Hepatocyte (in vitro differentiated cells): Measurements from ENCODE around the gene MAMSTR. TPM values are rescaled to one million over a fixed set of nuclear protein-coding genes. Genes with fewer than 3 reads are reported as not detected.

Experiments
- DNase-seq: peaks from one replicate; pipeline ENCODE4 v3.0.0-alpha.2; 2016; ENCODE audit warnings: low spot score
- H2AFZ ChIP-seq: fragments of 200-600 bp; sonication (generic); 2 replicates; pipeline ENCODE4 v1.6.0; 2016; ENCODE audit warnings: antibody characterized with exemption, mild to moderate bottlenecking
- H3K27ac ChIP-seq: fragments of 200-600 bp; sonication (generic); 2 replicates; pipeline ENCODE4 v1.5.1; 2016; ENCODE audit warnings: mild to moderate bottlenecking
- H3K27me3 ChIP-seq: fragments of 200-600 bp; sonication (generic); 2 replicates; pipeline ENCODE4 v1.6.1; 2016
- H3K36me3 ChIP-seq: fragments of 200-600 bp; sonication (generic); replicated peaks from 2 replicates; pipeline ENCODE4 v1.5.1; 2016; ENCODE audit warnings: low read depth; ENCODE audit not compliant: insufficient read depth
- H3K4me1 ChIP-seq: fragments of 200-600 bp; sonication (generic); 2 replicates; pipeline ENCODE4 v1.5.1; 2016; ENCODE audit warnings: mild to moderate bottlenecking, moderate library complexity; ENCODE audit not compliant: insufficient read depth
- H3K4me2 ChIP-seq: fragments of 200-600 bp; sonication (generic); 2 replicates; pipeline ENCODE4 v1.6.0; 2016
- H3K4me3 ChIP-seq: fragments of 200-600 bp; sonication (generic); 2 replicates; pipeline ENCODE4 v1.5.1; 2016; ENCODE audit warnings: mild to moderate bottlenecking
- H3K79me2 ChIP-seq: fragments of 200-600 bp; sonication (generic); 2 replicates; pipeline ENCODE4 v1.6.0; 2017; ENCODE audit warnings: mild to moderate bottlenecking
- H3K9me2 ChIP-seq: fragments of 200-600 bp; sonication (generic); replicated peaks from 2 replicates; pipeline ENCODE4 v1.6.0; 2017; ENCODE audit warnings: mild to moderate bottlenecking; ENCODE audit not compliant: insufficient read depth
- H3K9me3 ChIP-seq: fragments of 200-600 bp; sonication (generic); 2 replicates; pipeline ENCODE4 v1.5.1; 2016; ENCODE audit warnings: low read depth, mild to moderate bottlenecking
- H4K20me1 ChIP-seq: fragments of 200-600 bp; sonication (generic); 2 replicates; pipeline ENCODE4 v1.6.0; 2016; ENCODE audit warnings: mild to moderate bottlenecking; ENCODE audit not compliant: insufficient read depth, poor library complexity, severe bottlenecking
- CTCF ChIP-seq: fragments of 200-600 bp; sonication (generic); IDR thresholded peaks from 2 replicates; pipeline ENCODE4 v1.5.1; 2016; ENCODE audit warnings: antibody characterized with exemption, mild to moderate bottlenecking; ENCODE audit not compliant: poor library complexity
- EZH2 ChIP-seq: fragments of 200-600 bp; sonication (generic); IDR thresholded peaks from 2 replicates; pipeline ENCODE4 v1.6.1; 2016; ENCODE audit warnings: antibody characterized with exemption, mild to moderate bottlenecking, borderline replicate concordance
- EZH2phosphoT487 ChIP-seq: fragments of 200-600 bp; sonication (generic); IDR thresholded peaks from one replicate; pipeline ENCODE4 v1.6.1; 2018; ENCODE audit warnings: antibody characterized with exemption, mild to moderate bottlenecking, low read depth, moderate library complexity; ENCODE audit not compliant: unreplicated experiment, severe bottlenecking
- WGBS: methylation state at CpG from one replicate; pipeline ENCODE4 v1.1.6; 2016; ENCODE audit warnings: low lambda C conversion rate; ENCODE audit errors: missing lambda C conversion rate; 5-methylcytosine and 5-hydroxymethylcytosine counted together
- polyA plus RNA-seq: library from polyadenylated mRNA; unstranded; fragments of >200 nt; fragmentation: Nextera tagmentation; extraction: Ambion mirVana; gene quantifications from 2 replicates; pipeline ENCODE4 v1.2.1, GENCODE V29; 2016
- total RNA-seq: library from RNA; depleted of rRNA; stranded (reverse); fragments of >200 nt; gene quantifications from 2 replicates; pipeline ENCODE4 v1.2.3, GENCODE V29; 2014

The MAMSTR gene
- total and polyA plus RNA-seq, 2 experiments from 2014 or later, result 2.3 to 5.2 TPM

DNA sequence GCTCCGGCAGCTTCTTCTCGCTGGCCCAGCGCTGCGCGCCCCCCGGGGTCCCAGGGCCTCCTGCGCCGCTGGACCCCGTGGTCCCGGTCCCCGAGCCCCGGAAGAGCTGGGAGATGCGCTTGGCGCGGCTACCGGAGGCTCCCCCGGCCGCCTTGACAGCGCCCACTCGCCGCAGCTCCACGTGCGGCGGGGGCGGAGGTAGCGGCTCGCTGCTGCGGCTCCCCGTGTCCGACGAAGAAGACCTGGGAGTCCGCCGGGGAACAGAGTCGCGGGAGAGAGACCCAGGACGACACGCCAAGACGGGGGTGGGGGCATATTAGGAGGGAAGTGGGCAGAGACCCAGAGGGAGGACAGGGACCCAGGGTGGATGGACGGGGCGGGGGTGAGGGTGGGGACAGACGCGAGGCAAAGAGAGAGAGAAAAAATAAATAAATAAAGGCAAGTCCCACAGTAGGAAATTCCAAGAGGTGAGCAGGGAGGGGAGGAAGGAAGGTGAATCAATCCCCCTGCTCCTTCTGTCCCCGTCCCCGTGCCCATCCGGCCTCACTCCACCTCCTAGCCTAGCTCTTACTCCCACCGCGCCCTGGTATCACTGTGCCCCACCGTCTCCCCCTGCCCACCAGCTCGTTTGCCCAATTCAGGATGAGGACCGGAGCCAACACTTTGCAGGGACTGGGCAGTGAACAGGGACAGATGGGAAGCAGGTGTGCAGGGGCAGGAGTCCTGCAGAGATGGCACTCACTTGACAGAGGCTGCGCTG, 20.1 kb upstream of the MAMSTR start:
- Histone ChIP-seq H3K9me3 (no peaks in the 10 kb centered on the region), H3K4me1 (peaks cover 9% of the 10 kb centered on the region), H3K27me3 (peaks cover 10% of the 10 kb centered on the region), H3K4me2 (peak overlapping the region; percentile 99), H3K4me3 (peak overlapping the region; percentile 79), H2AFZ (peak overlapping the region; percentile 86), H3K79me2 (no peaks in the 10 kb centered on the region), H3K36me3 (no peaks in the 10 kb centered on the region), H4K20me1 (no peaks in the 10 kb centered on the region), H3K9me2 (no peaks in the 10 kb centered on the region), H3K27ac (no peak overlapping the region)
- WGBS, result 16% methylated on average over 45 of the region's 51 CpGs
- DNase-seq, result no peak
- TF ChIP-seq EZH2, result no peak
- TF ChIP-seq CTCF, result no peak
- TF ChIP-seq EZH2phosphoT487, result no peak

GRCh38 chr19:48738557-48739403, 19.3 kb upstream of the MAMSTR start:
- Histone ChIP-seq H3K4me3 (peak overlapping the region; percentile 79), H3K36me3 (no peaks in the 10 kb centered on the region), H3K4me2 (peak overlapping the region; percentile 99), H3K9me3 (no peaks in the 10 kb centered on the region), H3K9me2 (no peaks in the 10 kb centered on the region), H2AFZ (peak overlapping the region; percentile 86), H3K27ac (peak overlapping the region; percentile 70), H3K4me1 (peaks cover 9% of the 10 kb centered on the region), H4K20me1 (no peaks in the 10 kb centered on the region), H3K27me3 (peaks cover 10% of the 10 kb centered on the region), H3K79me2 (no peaks in the 10 kb centered on the region)
- TF ChIP-seq CTCF (peak; percentile 31), EZH2phosphoT487 (no peak)
- DNase-seq, result peak; percentile 98
- WGBS, result 3% methylated on average over 69 of the region's 96 CpGs

GRCh38 chr19:48737360-48737998, 18.0 kb upstream of the MAMSTR start:
- Histone ChIP-seq H3K4me3 (no peak overlapping the region), H3K4me1 (peaks cover 9% of the 10 kb centered on the region), H3K79me2 (no peaks in the 10 kb centered on the region), H3K9me3 (no peaks in the 10 kb centered on the region), H3K27ac (no peak overlapping the region), H2AFZ (no peak overlapping the region), H3K27me3 (peaks cover 10% of the 10 kb centered on the region), H3K4me2 (no peak overlapping the region), H4K20me1 (no peaks in the 10 kb centered on the region), H3K9me2 (no peaks in the 10 kb centered on the region), H3K36me3 (no peaks in the 10 kb centered on the region)
- TF ChIP-seq EZH2phosphoT487 (no peak), CTCF (no peak), EZH2 (no peak)
- 73% methylated on average over 22 of the region's 22 CpGs for WGBS
- no peak for DNase-seq
